ENCODE data around the gene ADGRL2.

DNA sequence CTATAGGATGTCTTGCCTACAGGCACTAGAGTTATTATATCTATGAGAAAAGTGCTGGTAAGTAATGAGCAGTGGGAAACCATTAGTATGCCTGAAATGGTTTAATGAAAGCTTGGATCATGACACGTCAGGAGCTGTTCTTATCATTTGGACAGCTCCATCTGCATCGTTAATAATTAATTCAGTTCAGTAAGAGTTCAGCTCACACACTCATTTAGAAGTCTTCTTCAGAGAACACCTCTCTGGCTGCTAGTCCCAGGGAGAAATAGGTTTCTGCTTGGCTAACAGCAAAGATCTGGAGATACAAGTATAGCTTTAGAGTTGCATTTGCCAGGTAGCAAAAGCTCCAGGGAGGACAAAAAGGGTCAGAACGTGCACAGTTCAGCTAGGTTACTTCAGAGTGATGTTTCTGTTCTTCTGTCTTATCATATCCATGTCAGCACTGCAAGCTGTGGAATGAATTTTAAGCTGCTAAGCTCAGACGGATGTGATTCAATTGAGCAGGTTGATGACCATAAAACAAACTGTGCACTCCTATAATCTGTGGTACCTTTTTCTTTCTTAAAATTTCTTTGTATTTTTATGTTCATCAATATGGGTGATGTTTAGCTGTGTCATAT lies 173.6 kb downstream of the ADGRL2 start:
- TF ChIP-seq YY1 (tag by site-specific recombination; IDR thresholded peaks at IDR 0.05) (no peak), SP7 (tag by site-specific recombination; IDR thresholded peaks at IDR 0.05) (no peak)
